Mucosa of rectum (tissue), 2 donors: ENCODE measurements around the gene HELZ.

Experiments
- H3K27ac ChIP-seq, 2 donors: one replicate each; pipeline ENCODE4 v1.7.0; 2013; ENCODE audit warnings: inconsistent platforms in 2 of 2, low read depth in 2 of 2, low read length in 2 of 2
- H3K27me3 ChIP-seq, 2 donors: one replicate each; pipeline ENCODE4 v1.7.0; 2013; ENCODE audit warnings: low read length in 2 of 2; ENCODE audit not compliant: control insufficient read depth in 2 of 2, insufficient read depth in 2 of 2
- H3K36me3 ChIP-seq, 2 donors: one replicate each; pipeline ENCODE4 v1.7.0; 2013; ENCODE audit warnings: low read length in 2 of 2; ENCODE audit not compliant: control insufficient read depth in 2 of 2, insufficient read depth in 2 of 2
- H3K4me1 ChIP-seq, 2 donors: one replicate each; pipeline ENCODE4 v1.7.0; 2013; ENCODE audit warnings: low read length in 2 of 2, mild to moderate bottlenecking in 1 of 2; ENCODE audit not compliant: control insufficient read depth in 2 of 2, insufficient read depth in 2 of 2
- H3K4me3 ChIP-seq, 2 donors: one replicate each; pipeline ENCODE4 v1.7.0; 2013; ENCODE audit warnings: low read length in 2 of 2
- H3K9ac ChIP-seq, 2 donors: one replicate each; pipeline ENCODE4 v1.7.0; 2013; ENCODE audit warnings: low read length in 2 of 2, low read depth in 1 of 2, mild to moderate bottlenecking in 1 of 2
- H3K9me3 ChIP-seq, 2 donors: one replicate each; pipeline ENCODE4 v1.7.0; 2013; ENCODE audit warnings: low read length in 2 of 2; ENCODE audit not compliant: control insufficient read depth in 2 of 2
- donor health status: healthy.
- donor health status: Normal muscosa, but diverticular disease.

HELZ gene

GRCh38 chr17:67059372-67059771 lies 185.6 kb downstream of the HELZ start:
- Histone ChIP-seq H3K4me1 (peaks cover 8 to 9% of the 10 kb centered on the region in 2 donors), H3K4me3 (no peak overlapping the region), H3K36me3 (no peaks in the 10 kb centered on the region), H3K9me3 (no peaks in the 10 kb centered on the region), H3K27me3 (no peaks in the 10 kb centered on the region), H3K9ac (no peak overlapping the region), H3K27ac (no peak overlapping the region)

DNA sequence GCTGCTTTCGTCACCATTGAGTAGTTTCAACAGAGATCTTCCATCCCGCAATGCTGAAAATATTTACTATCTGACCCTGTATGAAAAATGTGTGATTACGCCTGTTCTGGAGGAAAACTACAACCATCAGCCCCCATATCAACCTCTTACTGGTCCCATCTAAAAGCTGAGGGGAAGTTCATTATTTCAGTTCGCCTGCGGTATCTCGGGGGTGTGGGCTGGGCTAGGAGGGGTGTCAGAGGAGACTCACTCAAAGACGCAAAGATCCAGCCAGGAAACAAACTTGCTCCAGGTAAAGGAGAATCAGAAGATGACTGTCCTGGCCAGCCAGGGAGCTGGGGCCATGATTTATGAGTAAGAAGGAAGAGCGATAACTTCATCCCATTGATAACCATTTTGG lies 187.0 kb downstream of the HELZ start:
- no peak overlapping the region for H3K9ac ChIP-seq
- H3K4me3 ChIP-seq: no peak overlapping the region
- no peaks in the 10 kb centered on the region for H3K9me3 ChIP-seq
- H3K36me3 ChIP-seq: no peaks in the 10 kb centered on the region
- H3K4me1 ChIP-seq: peaks cover 9 to 11% of the 10 kb centered on the region in 2 donors
- no peaks in the 10 kb centered on the region for H3K27me3 ChIP-seq
- no peak overlapping the region for H3K27ac ChIP-seq

DNA sequence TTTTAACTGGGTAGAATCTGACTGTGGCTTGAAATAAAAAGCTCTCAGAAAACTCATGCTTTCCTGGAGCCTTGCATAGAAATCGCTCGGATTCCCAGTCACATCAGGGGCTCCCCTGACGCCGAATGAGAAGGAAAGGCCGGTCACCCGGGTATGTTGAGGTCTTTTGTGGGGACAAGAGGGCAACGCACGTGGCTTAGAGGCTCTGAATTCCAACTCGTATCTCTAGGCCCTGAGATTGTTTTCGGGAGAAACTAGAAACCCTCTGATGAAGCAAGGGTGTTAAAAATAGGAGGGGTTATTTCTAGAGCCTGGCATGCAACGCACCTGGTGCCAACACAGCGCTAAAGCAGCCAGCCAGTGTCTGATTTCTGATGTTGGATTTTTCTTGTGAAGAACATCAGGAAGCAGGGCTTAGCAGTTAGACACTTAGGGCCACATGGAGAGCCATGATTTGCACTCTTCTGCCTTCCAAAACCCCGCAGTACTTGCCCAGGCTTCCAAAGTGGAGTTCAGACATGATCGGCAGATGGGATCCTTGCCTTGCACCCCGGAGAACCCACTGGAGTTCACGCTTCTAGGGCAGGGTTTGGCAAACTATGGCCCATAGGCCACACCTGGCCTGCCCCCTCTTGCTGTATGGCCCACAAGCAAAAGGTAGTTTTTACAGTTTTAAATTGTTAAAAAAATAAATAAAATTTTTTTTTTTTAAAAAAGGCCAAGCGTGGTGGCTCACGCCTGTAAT lies 188.1 kb downstream of the HELZ start:
- Histone ChIP-seq H3K27ac (peak overlapping the region; percentile 70 to 87), H3K9me3 (no peaks in the 10 kb centered on the region), H3K4me1 (peaks cover 9 to 18% of the 10 kb centered on the region in 2 donors), H3K36me3 (no peaks in the 10 kb centered on the region), H3K4me3 (peak overlapping the region in 1 of 2 donors; percentile 7), H3K27me3 (no peaks in the 10 kb centered on the region), H3K9ac (peak overlapping the region; percentile 23 to 32)

DNA sequence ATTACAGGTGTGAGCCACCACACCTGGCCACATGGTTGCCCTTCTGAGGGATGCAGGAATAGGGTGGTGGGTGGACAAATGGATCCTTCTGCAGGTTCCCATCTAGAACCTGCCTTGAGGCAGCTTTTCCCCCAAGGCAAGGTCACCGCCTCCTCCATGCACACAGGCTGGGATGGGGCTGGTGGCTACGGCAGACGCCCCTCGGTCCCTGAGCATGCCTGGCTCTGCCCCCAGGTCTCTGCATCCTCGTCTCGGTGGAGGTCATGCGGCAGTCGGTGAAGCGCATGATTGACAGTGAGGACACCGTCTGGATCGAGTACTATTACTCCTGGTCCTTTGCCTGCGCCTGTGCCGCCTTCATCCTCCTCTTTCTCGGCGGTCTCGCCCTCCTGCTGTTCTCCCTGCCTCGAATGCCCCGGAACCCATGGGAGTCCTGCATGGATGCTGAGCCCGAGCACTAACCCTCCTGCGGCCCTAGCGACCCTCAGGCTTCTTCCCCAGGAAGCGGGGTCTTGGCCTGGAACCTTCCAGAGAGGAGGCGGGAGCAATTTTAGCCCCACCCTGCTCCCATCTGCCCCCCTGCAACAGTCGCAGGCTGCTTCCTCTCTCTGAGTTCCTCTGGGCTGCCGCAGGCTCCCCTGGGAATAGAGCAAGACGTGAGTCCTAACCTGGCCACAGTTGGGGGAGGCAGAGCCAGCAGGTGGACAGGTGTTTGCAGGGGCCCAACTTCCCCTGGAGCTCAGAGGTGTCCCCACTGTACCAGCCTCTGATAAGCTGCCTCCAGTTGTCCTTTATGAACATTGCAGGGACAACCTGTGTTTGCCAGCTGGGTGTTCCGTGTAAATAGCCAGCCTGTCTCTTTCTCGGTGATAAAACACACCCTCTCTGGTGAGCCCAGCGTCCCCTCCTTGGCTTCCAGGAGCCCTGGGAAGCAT lies 188.9 kb downstream of the HELZ start:
- peak overlapping the region in 1 of 2 donors; percentile 7 for H3K4me3 ChIP-seq
- peak overlapping the region; percentile 70 to 87 for H3K27ac ChIP-seq
- no peaks in the 10 kb centered on the region for H3K36me3 ChIP-seq
- no peaks in the 10 kb centered on the region for H3K9me3 ChIP-seq
- H3K4me1 ChIP-seq: peaks cover 9 to 19% of the 10 kb centered on the region in 2 donors
- no peaks in the 10 kb centered on the region for H3K27me3 ChIP-seq
- H3K9ac ChIP-seq: peak overlapping the region; percentile 24 to 61

GRCh38 chr17:67055041-67055443 lies 190.0 kb downstream of the HELZ start:
- Histone ChIP-seq H3K4me1 (peaks cover 9 to 19% of the 10 kb centered on the region in 2 donors), H3K27ac (no peak overlapping the region), H3K4me3 (no peak overlapping the region), H3K27me3 (no peaks in the 10 kb centered on the region), H3K36me3 (no peaks in the 10 kb centered on the region), H3K9ac (no peak overlapping the region), H3K9me3 (peaks cover 0 to under 1% of the 10 kb centered on the region in 2 donors)

DNA sequence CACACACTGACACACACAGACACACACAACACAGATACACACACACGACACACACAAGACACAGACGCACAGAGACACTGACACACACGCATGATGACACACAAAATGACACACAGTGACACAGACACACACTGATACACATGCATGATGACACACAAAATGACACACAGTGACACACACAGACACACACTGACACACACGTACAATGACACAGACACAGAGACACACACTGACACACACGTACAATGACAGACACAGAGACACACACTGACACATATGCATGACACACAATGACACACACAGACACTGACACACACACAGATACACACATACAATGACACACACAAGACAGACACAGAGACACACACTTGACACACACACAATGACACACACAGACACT lies 190.4 kb downstream of the HELZ start:
- no peak overlapping the region for H3K9ac ChIP-seq
- no peaks in the 10 kb centered on the region for H3K36me3 ChIP-seq
- no peak overlapping the region for H3K4me3 ChIP-seq
- H3K27me3 ChIP-seq: no peaks in the 10 kb centered on the region
- peaks cover 9 to 19% of the 10 kb centered on the region in 2 donors for H3K4me1 ChIP-seq
- no peak overlapping the region for H3K27ac ChIP-seq
- H3K9me3 ChIP-seq: peaks cover 0 to 3% of the 10 kb centered on the region in 2 donors

GRCh38 chr17:67054011-67054591 lies 190.9 kb downstream of the HELZ start:
- Histone ChIP-seq H3K27ac (no peak overlapping the region), H3K9me3 (peaks cover 2 to 3% of the 10 kb centered on the region in 2 donors), H3K9ac (no peak overlapping the region), H3K27me3 (no peaks in the 10 kb centered on the region), H3K36me3 (no peaks in the 10 kb centered on the region), H3K4me3 (no peak overlapping the region), H3K4me1 (peaks cover 9 to 19% of the 10 kb centered on the region in 2 donors)

DNA sequence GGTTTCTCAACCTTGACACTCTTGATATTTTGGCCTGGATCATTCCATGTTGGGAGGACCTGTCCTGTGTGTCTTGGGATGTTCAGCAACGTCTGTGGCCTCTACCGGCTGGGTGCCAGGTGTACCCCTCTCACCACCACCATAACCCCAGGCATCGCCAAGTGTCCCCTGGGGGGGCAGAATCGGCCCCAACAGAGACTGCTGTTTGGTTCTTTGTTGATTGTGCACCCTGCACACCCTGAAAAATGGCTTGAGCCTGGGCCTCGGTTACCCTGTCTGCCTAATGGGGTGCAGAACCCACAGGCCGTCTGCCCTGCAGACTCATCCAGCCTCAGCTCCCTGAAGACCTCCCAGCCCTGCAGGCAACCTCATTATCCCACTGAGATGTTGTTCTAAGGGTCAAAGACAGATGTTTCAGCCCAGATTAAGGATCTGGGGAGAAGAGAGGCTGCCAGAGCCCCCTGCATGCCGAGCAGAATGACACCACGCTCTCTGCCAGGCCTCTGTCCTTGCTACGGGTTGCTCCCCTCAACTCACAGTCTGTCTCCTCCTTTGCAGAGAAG lies 191.5 kb downstream of the HELZ start:
- H3K9ac ChIP-seq: no peak overlapping the region
- peaks cover 3 to 6% of the 10 kb centered on the region in 2 donors for H3K9me3 ChIP-seq
- H3K27me3 ChIP-seq: no peaks in the 10 kb centered on the region
- H3K27ac ChIP-seq: no peak overlapping the region
- H3K36me3 ChIP-seq: no peaks in the 10 kb centered on the region
- H3K4me3 ChIP-seq: no peak overlapping the region
- peaks cover 9 to 19% of the 10 kb centered on the region in 2 donors for H3K4me1 ChIP-seq

DNA sequence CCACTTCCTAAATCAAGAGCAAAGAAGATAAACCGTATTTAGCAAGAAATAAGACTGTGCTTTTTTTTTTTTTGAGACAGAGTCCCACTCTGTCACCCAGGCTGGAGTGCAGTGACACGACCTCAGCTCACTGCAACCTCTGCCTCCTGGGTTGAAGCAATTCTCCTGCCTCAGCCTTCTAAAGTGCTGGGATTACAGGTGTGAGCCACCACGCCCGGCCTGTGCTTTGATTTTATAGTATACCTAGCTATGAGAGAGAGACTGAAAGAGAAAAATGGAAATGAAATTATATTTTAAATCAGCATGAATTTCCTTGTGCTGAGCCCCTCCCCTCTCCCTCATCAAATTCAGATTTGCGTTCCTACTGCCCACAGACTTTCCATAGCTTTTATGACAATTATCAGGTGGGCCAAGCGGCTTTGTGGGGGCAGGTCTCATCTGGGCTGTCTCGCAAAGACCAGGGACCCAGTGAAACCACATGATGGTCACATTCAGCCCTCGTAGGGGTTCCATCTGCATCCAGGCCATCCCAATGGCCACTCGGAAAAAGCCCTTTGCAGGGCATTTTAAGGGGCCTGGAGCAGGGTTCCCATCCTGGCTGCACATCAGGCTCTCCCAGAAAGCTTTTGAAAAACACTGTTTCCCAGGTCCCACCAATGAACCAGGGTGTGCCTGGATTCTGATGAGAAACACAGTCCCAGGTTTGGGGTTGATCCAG lies 192.1 kb downstream of the HELZ start:
- H3K4me1 ChIP-seq: peaks cover 9 to 19% of the 10 kb centered on the region in 2 donors
- H3K9me3 ChIP-seq: peaks cover 3 to 6% of the 10 kb centered on the region in 2 donors
- H3K9ac ChIP-seq: peak overlapping the region in 1 of 2 donors; percentile 6
- H3K4me3 ChIP-seq: no peak overlapping the region
- peak overlapping the region in 1 of 2 donors; percentile 22 for H3K27ac ChIP-seq
- no peaks in the 10 kb centered on the region for H3K36me3 ChIP-seq
- H3K27me3 ChIP-seq: no peaks in the 10 kb centered on the region
